GM23248 (cell line): ENCODE results near the gene EML1.

Source experiments
- EZH2 ChIP-seq: fragments of 200-600 bp; sonication (generic); IDR thresholded peaks from 2 replicates; pipeline ENCODE4 v1.6.1; 2018; ENCODE audit warnings: antibody characterized with exemption, mild to moderate bottlenecking; ENCODE audit not compliant: insufficient read depth, poor library complexity, severe bottlenecking
- EZH2phosphoT487 ChIP-seq: fragments of 200-600 bp; sonication (generic); IDR thresholded peaks from 2 replicates; pipeline ENCODE4 v1.6.1; 2018; ENCODE audit warnings: antibody characterized with exemption, moderate library complexity, mild to moderate bottlenecking, low read depth; ENCODE audit not compliant: insufficient read depth

- TF ChIP-seq EZH2phosphoT487 (no peak), EZH2 (no peak)
These were observed 10.0 kb downstream of the EML1 start for GRCh38 chr14:99803106-99803775.
